Measurements from ENCODE around the gene PAPPA2. TPM values are rescaled to one million over a fixed set of nuclear protein-coding genes. Genes with fewer than 3 reads are reported as not detected.

PAPPA2 gene
- total RNA-seq, 1 donor from 2014 or later = not detected

DNA sequence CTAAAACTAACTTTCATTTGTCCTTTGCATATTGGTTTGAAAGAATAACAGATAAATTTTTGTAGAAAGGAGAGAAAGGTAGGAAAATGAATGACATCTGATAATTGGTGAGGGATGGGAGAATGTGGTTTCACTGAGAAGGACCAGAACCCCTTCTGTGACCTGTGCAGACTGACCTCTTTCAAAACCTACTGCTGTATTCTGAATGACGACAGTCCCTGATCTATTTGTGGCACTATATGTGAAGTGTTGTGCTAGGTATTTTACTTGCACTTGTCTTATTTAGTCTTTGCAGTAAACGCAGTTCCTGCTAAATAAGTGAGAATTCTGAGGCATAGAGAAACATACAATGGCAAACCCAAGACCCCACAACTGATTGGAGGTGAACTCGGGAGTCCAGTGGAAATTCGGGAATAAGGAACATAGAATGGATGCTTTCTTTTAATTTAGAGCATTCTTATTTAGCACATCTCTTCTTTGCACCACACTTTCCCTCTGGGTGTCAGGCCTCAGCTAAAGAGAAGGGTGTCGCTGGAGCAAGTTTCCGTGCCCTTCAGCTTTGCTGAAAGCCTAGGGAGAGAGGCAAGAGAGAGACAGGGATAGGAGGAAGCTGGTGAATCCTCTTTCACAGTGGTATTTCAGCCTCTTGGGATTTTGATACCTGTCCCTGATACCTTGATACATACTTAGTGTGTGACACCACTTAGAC, 230.2 kb downstream of the PAPPA2 start:
- no peak for DNase-seq
- Mint-ChIP-seq H3K27ac (no peak overlapping the region), H3K4me3 (no peak overlapping the region), H3K4me1 (no peaks in the 10 kb centered on the region), H3K9me3 (no peaks in the 10 kb centered on the region), H3K36me3 (ENCODE audit: low read depth) (no peaks in the 10 kb centered on the region), H3K27me3 (peaks cover 5% of the 10 kb centered on the region)
- intact Hi-C loops (cut with micrococcal nuclease) = loop anchor here (5.0 kb wide), 1 partner anchor 1211 kb away; no protein-coding TSS in a partner anchor
- ChIA-PET CTCF (no interaction called here), POLR2A (no interaction called here)
- TF ChIP-seq, protein P1, sequence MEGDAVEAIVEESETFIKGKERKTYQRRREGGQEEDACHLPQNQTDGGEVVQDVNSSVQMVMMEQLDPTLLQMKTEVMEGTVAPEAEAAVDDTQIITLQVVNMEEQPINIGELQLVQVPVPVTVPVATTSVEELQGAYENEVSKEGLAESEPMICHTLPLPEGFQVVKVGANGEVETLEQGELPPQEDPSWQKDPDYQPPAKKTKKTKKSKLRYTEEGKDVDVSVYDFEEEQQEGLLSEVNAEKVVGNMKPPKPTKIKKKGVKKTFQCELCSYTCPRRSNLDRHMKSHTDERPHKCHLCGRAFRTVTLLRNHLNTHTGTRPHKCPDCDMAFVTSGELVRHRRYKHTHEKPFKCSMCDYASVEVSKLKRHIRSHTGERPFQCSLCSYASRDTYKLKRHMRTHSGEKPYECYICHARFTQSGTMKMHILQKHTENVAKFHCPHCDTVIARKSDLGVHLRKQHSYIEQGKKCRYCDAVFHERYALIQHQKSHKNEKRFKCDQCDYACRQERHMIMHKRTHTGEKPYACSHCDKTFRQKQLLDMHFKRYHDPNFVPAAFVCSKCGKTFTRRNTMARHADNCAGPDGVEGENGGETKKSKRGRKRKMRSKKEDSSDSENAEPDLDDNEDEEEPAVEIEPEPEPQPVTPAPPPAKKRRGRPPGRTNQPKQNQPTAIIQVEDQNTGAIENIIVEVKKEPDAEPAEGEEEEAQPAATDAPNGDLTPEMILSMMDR (IDR thresholded peaks at IDR 0.05) = no peak
- no peak for ATAC-seq (ENCODE audit: low read depth)

DNA sequence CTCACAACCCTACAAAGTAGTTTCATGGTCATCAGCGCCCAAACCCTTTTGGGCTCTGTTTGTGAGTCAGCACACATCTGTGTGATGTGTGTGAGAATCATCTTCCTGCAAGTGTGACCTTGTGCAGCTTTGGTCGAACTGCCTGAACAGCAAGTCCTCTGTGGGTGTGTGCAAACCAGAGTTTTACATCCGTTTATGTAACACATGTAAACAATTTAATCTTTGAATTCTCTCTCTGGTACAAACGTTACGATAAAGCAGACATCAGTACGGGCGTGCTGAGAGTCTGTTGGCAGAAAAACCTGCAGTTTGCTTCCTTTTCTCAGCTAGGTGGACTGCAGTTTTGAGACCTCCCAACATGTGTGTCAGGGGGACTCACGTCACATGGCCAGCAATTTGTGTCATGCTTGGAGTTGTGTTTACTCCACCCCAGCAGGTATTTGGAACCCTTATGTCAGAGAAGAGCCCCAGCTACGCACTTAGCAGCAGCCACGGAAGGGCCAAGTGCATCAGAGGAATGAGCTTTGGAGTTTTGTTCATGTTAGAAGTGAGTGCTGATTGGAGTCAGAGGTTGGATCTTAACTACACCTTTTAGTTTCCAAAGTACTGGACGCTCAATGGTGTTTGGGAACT, 230.8 kb downstream of the PAPPA2 start:
- Mint-ChIP-seq H3K36me3 (ENCODE audit: low read depth) (no peaks in the 10 kb centered on the region), H3K4me1 (no peaks in the 10 kb centered on the region), H3K27ac (no peak overlapping the region), H3K27me3 (peaks cover 5% of the 10 kb centered on the region), H3K9me3 (no peaks in the 10 kb centered on the region), H3K4me3 (no peak overlapping the region)
- DNase-seq (no peak), ATAC-seq (ENCODE audit: low read depth) (no peak)
- intact Hi-C loops (cut with micrococcal nuclease) = loop anchor here (5.0 kb wide), 1 partner anchor 1212 kb away; no protein-coding TSS in a partner anchor
- ChIA-PET POLR2A (no interaction called here), CTCF (no interaction called here)
- TF ChIP-seq, protein P1 (IDR thresholded peaks at IDR 0.05) = no peak

DNA sequence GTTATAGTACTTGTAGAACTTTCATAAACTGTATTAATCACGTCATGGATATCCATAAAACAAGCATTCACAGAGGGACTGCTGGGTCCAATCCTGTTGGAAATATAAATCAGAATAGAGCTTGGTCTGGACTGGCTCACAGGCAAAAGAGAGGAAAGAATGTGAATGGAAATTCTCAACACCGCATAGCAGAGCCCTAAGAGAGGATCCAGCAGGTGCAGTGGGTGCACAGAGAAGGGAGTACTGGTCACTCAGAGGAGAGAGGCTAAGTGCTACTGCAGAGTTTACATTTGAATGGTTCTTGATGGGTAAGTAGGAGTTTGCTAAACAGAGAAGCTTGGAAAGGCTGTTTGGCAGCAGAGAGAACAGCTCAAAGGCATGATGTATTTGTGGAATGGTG, 231.7 kb downstream of the PAPPA2 start:
- peaks cover 5% of the 10 kb centered on the region for H3K27me3 Mint-ChIP-seq
- DNase-seq (no peak), ATAC-seq (ENCODE audit: low read depth) (no peak)
- no peaks in the 10 kb centered on the region for H3K36me3 Mint-ChIP-seq (ENCODE audit: low read depth)
- no peak overlapping the region for H3K4me3 Mint-ChIP-seq
- H3K27ac Mint-ChIP-seq = no peak overlapping the region
- TF ChIP-seq, protein P1 (IDR thresholded peaks at IDR 0.05) = no peak
- intact Hi-C loops (cut with micrococcal nuclease) = loop anchor here (5.0 kb wide), 1 partner anchor 1212 kb away; no protein-coding TSS in a partner anchor
- H3K4me1 Mint-ChIP-seq = no peaks in the 10 kb centered on the region
- ChIA-PET POLR2A (no interaction called here), CTCF (interaction anchor here (0.6 kb wide), 1 partner anchor 14 kb away, joined by 3 read pairs; no protein-coding TSS in a partner anchor)
- H3K9me3 Mint-ChIP-seq = no peaks in the 10 kb centered on the region

DNA sequence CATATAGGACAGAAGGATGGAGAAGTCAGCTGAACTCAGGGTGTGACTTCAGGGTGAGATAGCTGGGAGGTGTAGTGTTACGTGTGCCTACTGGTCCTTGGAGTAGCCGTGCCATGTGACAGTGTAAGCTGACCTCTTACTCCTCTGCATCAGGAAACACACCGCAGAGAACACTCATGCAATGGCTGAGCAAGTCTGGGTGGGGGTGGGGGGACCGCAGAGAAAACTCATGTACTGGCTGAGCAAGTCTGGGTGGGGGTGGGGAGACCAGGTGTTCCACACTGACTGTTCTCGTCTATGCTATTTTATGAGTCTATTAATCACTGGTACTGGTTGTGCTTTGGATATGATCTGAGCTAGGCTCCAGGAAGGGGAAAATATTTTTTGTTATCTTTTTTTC, 233.1 kb downstream of the PAPPA2 start:
- ChIA-PET POLR2A (no interaction called here), CTCF (no interaction called here)
- no peak overlapping the region for H3K27ac Mint-ChIP-seq

DNA sequence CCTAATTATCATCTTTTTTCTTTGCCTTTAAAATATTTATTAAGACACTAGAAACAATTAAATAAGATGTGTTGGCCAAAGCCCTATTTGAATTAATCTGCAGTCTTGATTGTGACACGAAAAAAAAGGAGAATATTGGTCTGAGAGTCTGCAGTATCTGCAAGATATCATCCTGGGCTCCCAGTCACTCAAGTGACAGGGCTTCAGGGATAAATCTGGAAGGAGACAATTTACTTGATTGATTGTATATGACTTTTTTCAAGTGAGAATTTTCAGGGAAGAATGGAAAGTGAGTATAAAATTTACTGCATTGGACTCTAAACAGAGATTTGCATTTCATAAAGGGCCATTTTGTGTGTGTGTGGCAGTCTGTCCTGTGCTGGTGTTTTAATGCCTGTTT, 233.7 kb downstream of the PAPPA2 start:
- CTCF ChIA-PET = no interaction called here
- H3K9me3 Mint-ChIP-seq = no peaks in the 10 kb centered on the region
- intact Hi-C loops (cut with micrococcal nuclease) = no loop called here

More for the DNA sequence above, 233.1 kb downstream of the PAPPA2 start:
- no peaks in the 10 kb centered on the region for H3K9me3 Mint-ChIP-seq
- no peaks in the 10 kb centered on the region for H3K4me1 Mint-ChIP-seq
- H3K27me3 Mint-ChIP-seq = peaks cover 5% of the 10 kb centered on the region
- no peaks in the 10 kb centered on the region for H3K36me3 Mint-ChIP-seq (ENCODE audit: low read depth)
- DNase-seq = no peak
- TF ChIP-seq, protein P1 (IDR thresholded peaks at IDR 0.05) = no peak
- no peak overlapping the region for H3K4me3 Mint-ChIP-seq
- no peak for ATAC-seq (ENCODE audit: low read depth)
- intact Hi-C loops (cut with micrococcal nuclease) = no loop called here

More for the DNA sequence above, 233.7 kb downstream of the PAPPA2 start:
- no peak overlapping the region for H3K27ac Mint-ChIP-seq
- H3K36me3 Mint-ChIP-seq (ENCODE audit: low read depth) = no peaks in the 10 kb centered on the region
- ATAC-seq (ENCODE audit: low read depth) (no peak), DNase-seq (no peak)
- peaks cover 3% of the 10 kb centered on the region for H3K27me3 Mint-ChIP-seq
- no peaks in the 10 kb centered on the region for H3K4me1 Mint-ChIP-seq
- no peak overlapping the region for H3K4me3 Mint-ChIP-seq
- POLR2A ChIA-PET = no interaction called here
- TF ChIP-seq, protein P1 (IDR thresholded peaks at IDR 0.05) = no peak
